HepG2 (cell line): ENCODE data around the gene EPHA4. TPM values are rescaled to one million over a fixed set of nuclear protein-coding genes. Genes with fewer than 3 reads are reported as not detected.

Source experiments
- ATAC-seq: fragments of 200-7000 bp; cut with Tn5 transposase; 3 replicates; pipeline ENCODE4 v1.9.1; 2020; ENCODE audit warnings: mild to moderate bottlenecking, moderate library complexity
- BruUV-seq: library from RNA; stranded (reverse); fragments of 400-500 nt; replicated peaks from 2 replicates; lab custom pipeline; 2021; lab: Mats Ljungman, UMichigan
- CTCF ChIA-PET: fragments of 300-600 bp; formaldehyde crosslinking; extraction: SDS; loops from one replicate; lab custom pipeline; 2021; ENCODE audit warnings: low total read pairs, inconsistent platforms, low intra/inter-chr PET ratio; lab: Yijun Ruan, JAX
- POLR2A ChIA-PET: fragments of 350-600 bp; sonication (Branson Sonifier 250); formaldehyde crosslinking; loops from one replicate; lab custom pipeline; 2020; ENCODE audit warnings: antibody characterized with exemption, inconsistent platforms; lab: Yijun Ruan, JAX
- DNase-seq: peaks from one replicate; pipeline ENCODE4 v3.0.0-alpha.2; 2015; ENCODE audit warnings: low spot score
- FAIRE-seq: peaks from 3 replicates; lab custom pipeline; 2011; peaks lifted over from hg19 to GRCh38; lab: Jason Lieb, UNC
- H2AFZ ChIP-seq: one replicate; pipeline ENCODE4 v1.6.1; 2011; ENCODE audit warnings: low read length, inconsistent platforms
- H3K27ac ChIP-seq: fragments of 300-600 bp; 3 replicates; pipeline ENCODE4 v1.8.0; 2011; ENCODE audit warnings: mixed run types, mild to moderate bottlenecking, mixed read lengths, low read length, inconsistent platforms; ENCODE audit not compliant: insufficient read depth; ENCODE audit errors: extremely low read length
- H3K27me3 ChIP-seq, 2 experiments: fragments of 200-600 bp in 1 of 2; 2 replicates in 1 of 2; 3 replicates in 1 of 2; pipeline versions ENCODE4 v1.6.0 to v1.8.0; 2011; ENCODE audit warnings: low read length in 2 of 2, mild to moderate bottlenecking in 2 of 2, moderate library complexity in 2 of 2, inconsistent platforms in 1 of 2; ENCODE audit not compliant: insufficient read depth in 2 of 2, control insufficient read depth in 1 of 2
- H3K36me3 ChIP-seq, 2 experiments: fragments of 200-600 bp in 1 of 2; replicated peaks in 1 of 2; 2 replicates in 1 of 2; 3 replicates in 1 of 2; pipeline versions ENCODE4 v1.5.1 to v1.8.0; 2011; ENCODE audit warnings: low read length in 2 of 2, inconsistent platforms in 1 of 2; ENCODE audit not compliant: insufficient read depth in 2 of 2, control insufficient read depth in 1 of 2
- H3K4me1 ChIP-seq: 2 replicates; pipeline ENCODE4 v1.5.1; 2012; ENCODE audit warnings: low read length, inconsistent platforms; ENCODE audit not compliant: insufficient read depth
- H3K4me2 ChIP-seq: 2 replicates; pipeline ENCODE4 v1.6.0; 2011; ENCODE audit warnings: low read depth, low read length, inconsistent platforms
- H3K4me3 ChIP-seq, 3 experiments: fragments of 200-600 bp in 1 of 3; sonication (generic), shearing (Covaris generic) in 1 of 3; replicated peaks in 1 of 3; 2 replicates each; pipeline ENCODE4 v1.5.1; 2011 to 2016; ENCODE audit warnings: low read length in 3 of 3, inconsistent platforms in 2 of 3, low read depth in 2 of 3, mild to moderate bottlenecking in 2 of 3, control low read depth in 1 of 3, mixed read lengths in 1 of 3; ENCODE audit not compliant: insufficient read depth in 1 of 3
- H3K79me2 ChIP-seq: one replicate; pipeline ENCODE4 v1.6.1; 2011; ENCODE audit warnings: low read length, inconsistent platforms; ENCODE audit not compliant: insufficient read depth
- H3K9ac ChIP-seq: 2 replicates; pipeline ENCODE4 v1.6.0; 2011; ENCODE audit warnings: mild to moderate bottlenecking, low read depth, low read length, inconsistent platforms; ENCODE audit not compliant: insufficient read depth
- H3K9me3 ChIP-seq: 2 replicates; pipeline ENCODE4 v1.5.1; 2012; ENCODE audit warnings: mild to moderate bottlenecking, low read length
- H4K20me1 ChIP-seq: 2 replicates; pipeline ENCODE4 v1.6.0; 2011; ENCODE audit warnings: inconsistent platforms, mild to moderate bottlenecking, low read length, moderate library complexity; ENCODE audit not compliant: insufficient read depth
- ADNP ChIP-seq: sonication (generic); formaldehyde crosslinking; IDR thresholded peaks from 2 replicates; pipeline ENCODE4 v1.4.0; 2020; ENCODE audit warnings: missing genetic modification reagents
- CENPX ChIP-seq: sonication (generic); formaldehyde crosslinking; IDR thresholded peaks from 2 replicates; pipeline ENCODE4 v1.9.0; 2021; ENCODE audit warnings: mild to moderate bottlenecking, missing genetic modification reagents, moderate library complexity
- EHMT2 ChIP-seq: fragments of 200-600 bp; sonication (generic); IDR thresholded peaks from 2 replicates; pipeline ENCODE4 v1.7.0; 2017; ENCODE audit warnings: antibody characterized with exemption, low read depth, low read length, borderline replicate concordance
- HOXD1 ChIP-seq: sonication (generic); formaldehyde crosslinking; IDR thresholded peaks from 2 replicates; pipeline ENCODE4 v1.5.0; 2020; ENCODE audit warnings: missing genetic modification reagents
- IKZF1 ChIP-seq: fragments of 450-650 bp; IDR thresholded peaks from 2 replicates; pipeline ENCODE4 v1.7.1; 2016
- PTBP1 ChIP-seq: fragments of 200-400 bp; formaldehyde crosslinking; IDR thresholded peaks from 2 replicates; pipeline ENCODE4 v1.6.1; 2018; ENCODE audit warnings: low read length, low read depth; ENCODE audit not compliant: poor library complexity, severe bottlenecking
- RBM22 ChIP-seq: fragments of 200-400 bp; formaldehyde crosslinking; optimal IDR thresholded peaks from 2 replicates; pipeline ENCODE3; 2017; ENCODE audit warnings: mild to moderate bottlenecking, low read length, moderate library complexity
- TCF7 ChIP-seq: sonication (generic); IDR thresholded peaks from 2 replicates; pipeline ENCODE4 v1.6.1; 2016; ENCODE audit warnings: antibody characterized with exemption, low read depth
- THYN1 ChIP-seq: sonication (generic); formaldehyde crosslinking; IDR thresholded peaks from 2 replicates; pipeline ENCODE4 v1.8.1; 2023; ENCODE audit warnings: low read depth, mild to moderate bottlenecking, moderate library complexity, missing genetic modification reagents, borderline replicate concordance
- ZBTB1 ChIP-seq: sonication (generic); formaldehyde crosslinking; IDR thresholded peaks from 2 replicates; pipeline ENCODE4 v1.4.0; 2020; ENCODE audit warnings: missing genetic modification reagents, borderline replicate concordance
- ZNF12 ChIP-seq: sonication (generic); formaldehyde crosslinking; IDR thresholded peaks from 2 replicates; pipeline ENCODE4 v1.5.0; 2020; ENCODE audit warnings: missing genetic modification reagents
- ZNF160 ChIP-seq: sonication (generic); formaldehyde crosslinking; IDR thresholded peaks from 2 replicates; pipeline ENCODE4 v1.8.0; 2022; ENCODE audit warnings: mild to moderate bottlenecking, inconsistent platforms, missing genetic modification reagents
- ZNF264 ChIP-seq: sonication (generic); formaldehyde crosslinking; IDR thresholded peaks from 2 replicates; pipeline ENCODE4 v1.4.0; 2020; ENCODE audit warnings: missing genetic modification reagents
- ZNF468 ChIP-seq: sonication (generic); formaldehyde crosslinking; IDR thresholded peaks from 2 replicates; pipeline ENCODE4 v1.8.0; 2022; ENCODE audit warnings: mild to moderate bottlenecking, moderate library complexity, missing genetic modification reagents
- ZNF564 ChIP-seq: sonication (generic); formaldehyde crosslinking; IDR thresholded peaks from 2 replicates; pipeline ENCODE4 v1.8.1; 2023; ENCODE audit warnings: mild to moderate bottlenecking, missing genetic modification reagents
- WGBS: methylation state at CpG from one replicate; pipeline ENCODE4 v1.1.6; 2017; ENCODE audit warnings: low lambda C conversion rate; 5-methylcytosine and 5-hydroxymethylcytosine counted together
- in situ Hi-C: cut with HindIII; loops from 2 replicates; pipeline ENCODE4 v1.10.0; 2017; ENCODE audit warnings: low pct_unique_long_range_greater_than_20kb; ENCODE audit not compliant: extremely low pct_ligation_motif_present
- intact Hi-C: fragments of 100-400 bp; cut with micrococcal nuclease; formaldehyde crosslinking; loops from one replicate; pipeline ENCODE4 v1.10.0; 2022; ENCODE audit not compliant: unreplicated experiment
- polyA plus RNA-seq, 8 experiments: library from polyadenylated mRNA; depleted of rRNA in 3 of 8; stranded (reverse) in 7 of 8; unstranded in 1 of 8; fragments of >200 nt; fragmentation: Illumina TruSeq in 4 of 8; extraction: Trizol in 4 of 8; gene quantifications; 2 replicates each; pipeline versions ENCODE4 v1.2.1 to v1.2.3, GENCODE V29; 2011 to 2016; ENCODE audit warnings: low read depth in 4 of 8, missing spikeins in 1 of 8, mixed read lengths in 1 of 8; ENCODE audit not compliant: insufficient read depth in 1 of 8
- total RNA-seq, 5 experiments: library from RNA; depleted of rRNA; stranded (reverse); fragments of >200 nt; fragmentation: Illumina TruSeq; extraction: Trizol; gene quantifications; 2 replicates each; pipeline ENCODE4 v1.2.3, GENCODE V29; 2016; ENCODE audit warnings: low read depth in 1 of 5
- TF ChIP-seq, protein P1 (sequence below): sonication (generic); formaldehyde crosslinking; IDR thresholded peaks from 2 replicates; pipeline ENCODE4 v1.5.0; 2020; ENCODE audit warnings: mild to moderate bottlenecking, missing genetic modification reagents, moderate library complexity

Gene EPHA4
- total and polyA plus RNA-seq, 2 of the 13 experiments (the other 11 are each of a cell fraction or from before 2014, with no cell fraction given): not detected

DNA sequence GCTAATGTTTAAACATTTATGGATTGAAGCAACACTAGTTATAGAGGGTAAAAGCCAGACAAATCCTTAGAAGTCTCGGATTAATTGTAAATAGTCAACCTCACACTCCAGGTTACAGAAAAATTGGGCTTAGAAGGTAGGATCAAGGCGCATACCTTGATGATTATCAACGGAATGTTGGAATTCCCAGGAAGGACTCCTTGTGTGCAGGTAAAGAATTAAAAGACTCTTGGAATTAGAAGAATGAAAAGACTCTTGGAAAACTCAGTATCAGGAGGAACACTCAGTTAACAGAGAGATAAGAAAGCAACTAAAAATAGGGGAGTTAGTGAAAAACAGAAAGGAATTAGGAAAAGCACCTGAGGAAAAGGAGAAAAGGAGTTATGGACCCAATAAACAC, 29.3 kb upstream of the EPHA4 start:
- Histone ChIP-seq H3K4me1 (no peaks in the 10 kb centered on the region), H3K9ac (no peak overlapping the region), H3K27me3 (no peaks in the 10 kb centered on the region), H3K36me3 (no peaks in the 10 kb centered on the region), H4K20me1 (no peaks in the 10 kb centered on the region), H3K4me2 (no peak overlapping the region), H3K79me2 (no peaks in the 10 kb centered on the region), H3K9me3 (no peaks in the 10 kb centered on the region), H3K27ac (no peak overlapping the region), H3K4me3 (no peak overlapping the region), H2AFZ (no peak overlapping the region)
- no peak for FAIRE-seq
- in situ Hi-C loops (no loop called here), intact Hi-C loops (no loop called here)
- POLR2A ChIA-PET: no interaction called here
- BruUV-seq: no TSS peak
- 15% methylated on average over 3 of the region's 3 CpGs for WGBS
- CTCF ChIA-PET: no interaction called here
- no peak for DNase-seq
- TF ChIP-seq CENPX (CRISPR knock-in tag) (no peak), HOXD1 (no peak), ZNF264 (CRISPR knock-in tag) (no peak), ZNF564 (CRISPR knock-in tag) (no peak), RBM22 (no peak)
- TF ChIP-seq, protein P1, sequence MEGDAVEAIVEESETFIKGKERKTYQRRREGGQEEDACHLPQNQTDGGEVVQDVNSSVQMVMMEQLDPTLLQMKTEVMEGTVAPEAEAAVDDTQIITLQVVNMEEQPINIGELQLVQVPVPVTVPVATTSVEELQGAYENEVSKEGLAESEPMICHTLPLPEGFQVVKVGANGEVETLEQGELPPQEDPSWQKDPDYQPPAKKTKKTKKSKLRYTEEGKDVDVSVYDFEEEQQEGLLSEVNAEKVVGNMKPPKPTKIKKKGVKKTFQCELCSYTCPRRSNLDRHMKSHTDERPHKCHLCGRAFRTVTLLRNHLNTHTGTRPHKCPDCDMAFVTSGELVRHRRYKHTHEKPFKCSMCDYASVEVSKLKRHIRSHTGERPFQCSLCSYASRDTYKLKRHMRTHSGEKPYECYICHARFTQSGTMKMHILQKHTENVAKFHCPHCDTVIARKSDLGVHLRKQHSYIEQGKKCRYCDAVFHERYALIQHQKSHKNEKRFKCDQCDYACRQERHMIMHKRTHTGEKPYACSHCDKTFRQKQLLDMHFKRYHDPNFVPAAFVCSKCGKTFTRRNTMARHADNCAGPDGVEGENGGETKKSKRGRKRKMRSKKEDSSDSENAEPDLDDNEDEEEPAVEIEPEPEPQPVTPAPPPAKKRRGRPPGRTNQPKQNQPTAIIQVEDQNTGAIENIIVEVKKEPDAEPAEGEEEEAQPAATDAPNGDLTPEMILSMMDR (CRISPR knock-in tag): no peak
- no peak for ATAC-seq

DNA sequence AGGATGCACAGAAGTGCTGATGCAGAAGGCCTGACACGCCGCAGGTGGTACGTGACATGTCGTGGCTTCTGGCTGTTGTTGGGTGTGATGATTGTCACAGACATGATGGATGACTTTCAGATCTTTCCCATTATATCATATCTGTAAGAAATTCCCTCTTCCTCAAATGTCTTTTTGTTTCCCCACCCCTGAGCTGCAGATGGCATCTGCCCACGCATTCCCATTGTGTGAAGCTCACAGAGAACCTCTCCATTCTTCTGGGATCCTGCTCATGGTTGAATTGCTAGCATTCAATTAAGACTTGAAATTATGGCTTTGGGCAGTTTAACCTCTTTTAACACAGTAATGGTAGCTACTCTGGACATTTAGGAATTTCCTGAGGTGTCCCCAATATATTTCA, 28.3 kb upstream of the EPHA4 start:
- intact Hi-C loops: no loop called here
- WGBS: 9% methylated on average over 5 of the region's 5 CpGs
- POLR2A ChIA-PET: no interaction called here
- ATAC-seq: no peak
- H3K4me2 ChIP-seq: no peak overlapping the region
- no peaks in the 10 kb centered on the region for H4K20me1 ChIP-seq
- TF ChIP-seq ZNF160 (CRISPR knock-in tag): no peak
- no peak for TF ChIP-seq IKZF1
- no peak for TF ChIP-seq ZBTB1 (CRISPR knock-in tag)
- TF ChIP-seq THYN1 (CRISPR knock-in tag): no peak
- no peak for TF ChIP-seq ZNF12 (CRISPR knock-in tag)
- no peak for TF ChIP-seq EHMT2
- no peak for TF ChIP-seq TCF7
- no peak for TF ChIP-seq PTBP1
- TF ChIP-seq ZNF468 (CRISPR knock-in tag): no peak
- no peak for TF ChIP-seq ADNP
- TF ChIP-seq, all 625 proteins: peak for 0
- DNase-seq: no peak
- H3K4me3 ChIP-seq: no peak overlapping the region
- in situ Hi-C loops: no loop called here
- no peaks in the 10 kb centered on the region for H3K36me3 ChIP-seq
- no TSS peak for BruUV-seq
- no peaks in the 10 kb centered on the region for H3K4me1 ChIP-seq
- H3K9ac ChIP-seq: no peak overlapping the region
- no peak overlapping the region for H2AFZ ChIP-seq
- no peaks in the 10 kb centered on the region for H3K27me3 ChIP-seq
- CTCF ChIA-PET: no interaction called here
- FAIRE-seq: no peak
- H3K27ac ChIP-seq: no peak overlapping the region
- H3K9me3 ChIP-seq: no peaks in the 10 kb centered on the region
- no peaks in the 10 kb centered on the region for H3K79me2 ChIP-seq
